A549 (cell line): ENCODE measurements around the gene URB2.

Experiments used
- CTCF ChIP-seq: fragments of >200 bp; sonication (Bioruptor Twin); formaldehyde crosslinking; IDR thresholded peaks from 3 replicates; pipeline ENCODE4 v1.5.1; 2016
- EP300 ChIP-seq, 2 experiments: fragments of >200 bp; sonication (Bioruptor Twin); formaldehyde crosslinking; IDR thresholded peaks; 2 replicates in 1 of 2; 3 replicates in 1 of 2; pipeline ENCODE4 v1.6.1; 2016 to 2017
- HDAC2 ChIP-seq: fragments of 200-600 bp; sonication (generic); IDR thresholded peaks from 2 replicates; pipeline ENCODE4 v1.6.1; 2016
- KDM5A ChIP-seq: fragments of 200-600 bp; sonication (generic); IDR thresholded peaks from 2 replicates; pipeline ENCODE4 v1.6.1; 2016; ENCODE audit warnings: antibody characterized with exemption, mild to moderate bottlenecking
- MAX ChIP-seq: IDR thresholded peaks from 2 replicates; pipeline ENCODE4 v1.6.1; 2012
- MAZ ChIP-seq: fragments of 150-350 bp; IDR thresholded peaks from 2 replicates; pipeline ENCODE4 v1.6.1; 2014; ENCODE audit warnings: antibody characterized with exemption, low read depth, low read length, borderline replicate concordance
- MYC ChIP-seq: IDR thresholded peaks from 2 replicates; pipeline ENCODE4 v1.6.1; 2012; ENCODE audit warnings: mild to moderate bottlenecking, inconsistent platforms, low read length, improper control_type of control experiment, borderline replicate concordance
- NPAS2 ChIP-seq: fragments of 250-450 bp; sonication (Bioruptor Pico); IDR thresholded peaks from 2 replicates; pipeline ENCODE4 v1.8.0; 2022; ENCODE audit warnings: mild to moderate bottlenecking, moderate library complexity, borderline replicate concordance
- POLR2AphosphoS2 ChIP-seq: conservative IDR thresholded peaks from 2 replicates; pipeline ENCODE4 v1.6.1; 2012; ENCODE audit warnings: low read length, improper control_type of control experiment, inconsistent platforms
- RAD21 ChIP-seq, 2 experiments: fragments of >200 bp in 1 of 2; sonication (Bioruptor Twin) in 1 of 2; formaldehyde crosslinking in 1 of 2; IDR thresholded peaks in 1 of 2; conservative IDR thresholded peaks in 1 of 2; 2 replicates in 1 of 2; 3 replicates in 1 of 2; pipeline ENCODE4 v1.6.1; 2012 to 2018; ENCODE audit warnings: inconsistent platforms in 1 of 2
- REST ChIP-seq: fragments of 200-600 bp; sonication (generic); IDR thresholded peaks from 2 replicates; pipeline ENCODE4 v1.6.1; 2016; ENCODE audit warnings: antibody characterized with exemption, mild to moderate bottlenecking, moderate library complexity
- SREBF2 ChIP-seq: fragments of 450-650 bp; IDR thresholded peaks from 2 replicates; pipeline ENCODE4 v1.6.1; 2014; ENCODE audit warnings: mild to moderate bottlenecking, moderate library complexity
- USF2 ChIP-seq: fragments of 450-650 bp; IDR thresholded peaks from 2 replicates; pipeline ENCODE4 v1.6.1; 2014; ENCODE audit warnings: antibody characterized with exemption

- TF ChIP-seq CTCF, result no peak
- TF ChIP-seq NPAS2 (CRISPR knock-in tag), result no peak
- TF ChIP-seq MYC, result no peak
- no peak for TF ChIP-seq MAZ
- TF ChIP-seq EP300 (IDR thresholded peaks at IDR 0.05), result no peak
- no peak for TF ChIP-seq POLR2AphosphoS2
- no peak for TF ChIP-seq USF2
- no peak for TF ChIP-seq MAX
- no peak for TF ChIP-seq KDM5A
- no peak for TF ChIP-seq RAD21 (conservative IDR thresholded peaks at IDR 0.05 in 1 of 2, IDR thresholded peaks at IDR 0.05 in 1 of 2)
- no peak for TF ChIP-seq HDAC2
- TF ChIP-seq SREBF2, result no peak
- no peak for TF ChIP-seq REST
Measured at GRCh38 chr1:229643996-229644745, 18.1 kb downstream of the URB2 start.
